Skin epidermis (tissue), 12 donors: ENCODE data around the gene ZC3H13.

Experiments used
- H3K27ac ChIP-seq, 21 experiments: fragments of 200-600 bp; sonication (generic) in 11 of 21; one replicate each; pipeline ENCODE4 v1.5.0; 2020; ENCODE audit warnings: mild to moderate bottlenecking in 3 of 21, inconsistent platforms in 2 of 21, moderate library complexity in 2 of 21
- H3K4me3 ChIP-seq, 7 experiments: fragments of 200-600 bp; sonication (generic) in 2 of 7; one replicate each; pipeline ENCODE4 v1.5.0; 2020; ENCODE audit warnings: inconsistent platforms in 2 of 7, mild to moderate bottlenecking in 2 of 7, moderate library complexity in 1 of 7

The ZC3H13 gene

DNA sequence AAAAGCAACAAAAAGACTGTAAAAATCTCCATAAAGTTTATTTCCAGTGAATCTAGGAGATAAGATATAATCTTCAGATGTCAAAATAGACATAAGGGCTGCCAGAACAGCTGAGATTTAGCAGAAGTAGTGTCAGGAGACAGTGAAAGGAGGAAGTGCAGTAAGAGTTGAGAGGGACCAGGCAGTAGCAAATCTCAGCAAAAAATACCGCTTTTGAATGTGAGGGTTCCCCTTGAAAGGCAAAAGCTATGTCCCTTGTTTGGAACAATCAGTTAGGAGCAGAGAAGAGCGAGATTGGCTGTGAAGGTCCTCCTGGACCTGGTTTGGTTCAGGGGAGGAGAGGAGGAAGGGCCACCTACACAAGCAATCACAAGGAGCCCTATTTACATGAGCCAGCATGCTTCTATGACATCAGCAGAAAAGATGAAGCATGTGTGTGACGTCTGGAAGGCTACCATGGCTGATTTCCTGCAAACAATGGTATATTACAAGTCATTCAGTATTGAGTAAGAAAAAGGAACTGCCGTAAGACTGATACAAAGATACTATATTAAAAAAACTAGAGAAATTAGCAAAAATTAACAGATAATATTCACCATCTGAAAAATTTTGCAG is 102.1 kb downstream of the ZC3H13 start:
- peak overlapping the region in 4 of 21 experiments; percentile 12 to 52 (median 33) for H3K27ac ChIP-seq

DNA sequence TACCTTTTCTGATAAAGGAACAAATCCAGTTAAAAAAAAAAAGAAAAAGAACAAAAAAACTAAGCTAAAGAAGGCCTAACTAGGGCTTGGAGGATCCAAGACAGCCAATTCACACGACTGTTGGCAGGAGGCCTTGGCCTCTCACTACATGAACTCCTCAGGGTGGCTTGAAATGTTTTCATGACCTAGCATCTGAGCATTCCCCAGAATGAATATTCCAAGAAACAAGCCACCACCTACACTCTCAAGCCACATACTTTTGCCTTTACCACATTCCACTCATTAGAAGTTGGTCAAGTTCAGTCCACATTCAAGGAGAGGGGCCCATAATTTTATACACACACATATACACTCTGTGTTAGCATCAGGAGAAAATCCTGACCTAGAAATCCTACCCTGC is 103.4 kb downstream of the ZC3H13 start:
- Histone ChIP-seq H3K27ac (no peak overlapping the region), H3K4me3 (no peak overlapping the region)

More for the DNA sequence above, 102.1 kb downstream of the ZC3H13 start:
- H3K4me3 ChIP-seq: no peak overlapping the region

DNA sequence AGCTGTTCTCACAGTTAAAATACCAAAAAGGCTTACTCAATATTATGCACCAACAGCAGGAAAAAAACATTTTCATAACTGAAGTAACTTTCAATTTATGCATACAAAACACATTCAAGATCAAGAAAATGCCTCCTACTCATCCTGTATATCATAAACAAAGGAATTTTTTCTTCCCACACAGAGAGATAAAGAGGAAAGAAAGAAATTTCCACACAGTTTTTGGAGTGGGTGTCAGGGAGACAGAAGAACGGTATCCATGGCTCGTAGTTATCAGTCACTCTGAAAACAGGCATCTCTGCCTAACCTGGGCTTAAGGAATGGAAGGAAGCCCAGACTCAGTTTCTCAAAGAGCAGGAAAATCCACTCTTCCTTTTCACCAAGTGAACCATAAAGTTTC is 108.6 kb downstream of the ZC3H13 start:
- H3K4me3 ChIP-seq: no peak overlapping the region

GRCh38 chr13:45943120-45943519 is 109.4 kb downstream of the ZC3H13 start:
- Histone ChIP-seq H3K4me3 (no peak overlapping the region), H3K27ac (no peak overlapping the region)

More for the DNA sequence above, 108.6 kb downstream of the ZC3H13 start:
- H3K27ac ChIP-seq: no peak overlapping the region

DNA sequence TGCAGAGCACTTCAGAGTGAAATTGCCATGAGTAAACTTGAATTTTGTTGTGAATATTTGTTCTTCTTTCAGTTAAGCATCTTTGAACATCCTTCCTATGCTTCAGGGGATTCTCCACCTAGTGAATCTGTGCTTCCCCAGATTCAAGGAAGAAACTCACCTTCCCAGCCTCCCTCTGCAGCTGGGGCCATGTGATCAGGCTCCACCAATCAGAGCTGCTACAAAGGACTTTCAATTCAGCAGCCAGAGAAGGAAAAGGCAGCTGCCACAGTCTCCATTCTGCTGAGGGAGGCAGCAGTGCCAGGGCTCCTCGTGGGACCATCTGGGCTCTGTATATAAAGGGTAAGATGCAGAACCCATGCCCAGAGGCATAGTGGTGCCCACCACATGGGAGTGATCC is 111.3 kb downstream of the ZC3H13 start:
- no peak overlapping the region for H3K27ac ChIP-seq
- H3K4me3 ChIP-seq: no peak overlapping the region

DNA sequence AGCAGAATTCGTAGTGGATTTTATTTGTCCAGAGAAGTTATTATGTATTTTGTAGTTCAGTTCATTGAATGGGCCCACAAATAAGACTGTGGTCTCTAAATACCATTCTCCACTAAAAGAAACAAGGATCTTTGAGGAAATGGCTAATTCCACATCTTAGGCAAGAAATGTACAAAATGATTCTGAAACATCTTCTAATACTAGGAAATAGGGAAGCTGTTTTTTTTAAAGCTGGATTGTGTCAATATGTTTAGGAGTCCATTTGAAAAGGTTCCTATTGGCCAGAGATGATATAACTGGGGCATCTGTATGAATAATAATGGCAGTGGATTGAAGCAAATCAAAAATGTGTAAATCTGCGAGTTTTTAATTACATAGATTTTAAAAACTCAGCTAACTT is 112.5 kb downstream of the ZC3H13 start:
- H3K27ac ChIP-seq: no peak overlapping the region
- no peak overlapping the region for H3K4me3 ChIP-seq

DNA sequence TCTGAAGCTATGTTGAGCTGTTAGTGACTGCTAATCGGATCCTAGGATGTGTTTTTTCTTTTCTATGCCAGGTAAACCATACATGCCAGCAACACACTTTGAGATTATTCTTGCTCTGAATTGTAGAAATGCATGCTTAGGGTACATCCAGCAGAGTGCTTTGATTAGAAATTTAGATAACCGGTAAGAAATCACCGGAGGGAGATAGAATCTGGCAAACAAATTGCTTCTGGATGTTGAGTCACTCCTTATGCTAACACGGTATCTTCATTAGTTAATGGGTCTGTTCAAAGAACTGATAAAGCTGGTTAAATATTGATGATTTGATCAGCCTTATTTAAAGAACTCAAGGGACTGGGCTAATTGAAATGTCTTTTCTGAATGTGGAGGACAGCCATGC is 115.9 kb downstream of the ZC3H13 start:
- no peak overlapping the region for H3K4me3 ChIP-seq

GRCh38 chr13:45934283-45934682 is 118.3 kb downstream of the ZC3H13 start:
- no peak overlapping the region for H3K27ac ChIP-seq
- no peak overlapping the region for H3K4me3 ChIP-seq

More for the DNA sequence above, 115.9 kb downstream of the ZC3H13 start:
- H3K27ac ChIP-seq: no peak overlapping the region

- Histone ChIP-seq H3K27ac (no peak overlapping the region), H3K4me3 (no peak overlapping the region)
These were observed 119.2 kb downstream of the ZC3H13 start for GRCh38 chr13:45933203-45933908.

- Histone ChIP-seq H3K4me3 (no peak overlapping the region), H3K27ac (no peak overlapping the region)
These were observed 119.9 kb downstream of the ZC3H13 start for GRCh38 chr13:45932676-45933075.

DNA sequence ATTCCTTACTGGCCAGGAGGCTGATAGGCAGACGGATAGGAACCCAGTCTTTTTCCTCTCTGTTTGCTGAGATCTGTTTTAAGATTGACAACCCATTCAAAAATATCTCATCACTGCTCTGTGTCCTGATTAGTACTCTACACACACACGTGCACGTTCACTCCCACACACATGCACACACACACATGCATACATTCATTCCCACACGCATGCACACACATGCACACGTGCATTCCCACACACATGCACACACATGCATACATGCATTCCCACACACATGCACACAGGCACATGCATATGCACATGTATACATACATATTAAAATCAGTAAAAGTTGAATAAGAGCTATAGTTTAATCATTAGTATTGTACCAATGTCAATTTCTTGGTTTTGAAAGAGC is 120.4 kb downstream of the ZC3H13 start:
- Histone ChIP-seq H3K27ac (no peak overlapping the region), H3K4me3 (no peak overlapping the region)

DNA sequence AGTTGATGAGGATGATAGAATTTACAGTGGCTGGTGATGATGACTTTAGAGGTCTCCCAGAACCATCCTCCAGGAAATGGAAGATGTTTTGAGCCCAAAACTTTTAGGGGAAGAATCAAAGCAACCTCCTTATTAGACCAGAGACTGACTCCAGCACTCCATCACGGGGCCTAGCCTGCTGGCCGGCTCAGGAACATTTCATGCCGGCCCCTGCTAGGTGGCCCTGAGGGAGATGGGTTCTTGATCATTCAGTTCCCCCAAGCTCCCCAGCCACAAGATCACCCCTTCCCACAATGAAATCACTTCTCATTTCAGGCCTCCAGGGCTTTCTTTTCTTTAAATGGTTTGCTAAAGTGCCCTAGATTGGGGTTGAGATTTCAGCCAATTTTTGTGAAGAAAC is 121.3 kb downstream of the ZC3H13 start:
- no peak overlapping the region for H3K27ac ChIP-seq

DNA sequence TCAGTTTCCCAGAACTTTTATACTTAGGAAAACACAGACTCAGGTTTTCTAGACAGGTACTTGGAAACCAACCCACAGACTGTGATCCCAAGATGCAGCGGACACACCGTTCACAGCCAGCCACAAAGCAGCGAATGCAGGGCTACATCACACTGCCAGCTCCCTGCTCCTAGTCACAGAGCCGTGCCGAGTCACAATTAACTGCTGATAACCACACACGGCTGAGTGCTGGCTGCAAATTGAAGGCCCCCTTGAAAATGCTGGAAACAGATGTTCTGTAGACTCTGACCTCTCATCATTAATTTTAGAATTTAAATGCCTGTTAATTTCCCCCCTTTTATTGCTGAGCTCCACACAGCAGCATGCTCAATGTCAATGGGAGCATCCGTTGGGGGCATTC is 122.4 kb downstream of the ZC3H13 start:
- Histone ChIP-seq H3K4me3 (no peak overlapping the region), H3K27ac (no peak overlapping the region)

More for the DNA sequence above, 121.3 kb downstream of the ZC3H13 start:
- H3K4me3 ChIP-seq: no peak overlapping the region

DNA sequence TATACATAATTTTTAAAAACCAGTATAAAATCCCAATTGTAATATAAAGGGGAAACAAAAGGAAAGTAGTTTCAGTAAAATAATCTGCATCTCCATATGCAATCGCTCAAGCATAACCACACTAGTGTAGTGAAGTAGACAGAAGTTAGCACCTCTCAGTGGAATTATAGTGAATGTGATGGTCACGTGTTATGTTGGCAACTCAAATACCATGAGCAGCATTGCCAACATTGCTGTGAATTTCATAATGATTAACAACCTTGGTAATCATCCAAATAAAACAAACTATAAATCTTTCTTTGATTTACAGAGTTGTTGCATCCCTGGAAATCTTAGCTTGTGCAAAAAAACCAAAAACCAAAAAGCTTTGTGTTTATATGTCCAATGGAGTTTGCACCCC is 123.7 kb downstream of the ZC3H13 start:
- Histone ChIP-seq H3K4me3 (no peak overlapping the region), H3K27ac (no peak overlapping the region)

DNA sequence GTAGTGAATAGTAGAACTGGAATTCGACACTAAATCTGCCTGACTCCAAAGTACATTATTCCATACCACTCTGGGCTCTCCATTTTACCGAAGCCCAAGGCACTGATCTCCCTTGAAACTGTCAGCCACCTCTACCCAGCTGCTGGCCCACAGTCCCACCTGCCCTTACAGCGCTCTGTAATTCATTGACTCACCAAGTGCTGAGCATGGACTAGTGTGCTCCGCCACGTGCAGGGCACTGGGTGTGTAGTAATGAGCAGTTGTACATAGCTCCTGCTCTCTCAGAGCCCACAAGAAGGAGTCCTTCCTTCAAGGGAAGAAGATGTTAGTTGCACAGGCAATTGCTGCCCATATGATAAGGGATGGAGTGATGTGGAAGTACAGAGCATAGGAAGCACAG is 124.4 kb downstream of the ZC3H13 start:
- no peak overlapping the region for H3K4me3 ChIP-seq

DNA sequence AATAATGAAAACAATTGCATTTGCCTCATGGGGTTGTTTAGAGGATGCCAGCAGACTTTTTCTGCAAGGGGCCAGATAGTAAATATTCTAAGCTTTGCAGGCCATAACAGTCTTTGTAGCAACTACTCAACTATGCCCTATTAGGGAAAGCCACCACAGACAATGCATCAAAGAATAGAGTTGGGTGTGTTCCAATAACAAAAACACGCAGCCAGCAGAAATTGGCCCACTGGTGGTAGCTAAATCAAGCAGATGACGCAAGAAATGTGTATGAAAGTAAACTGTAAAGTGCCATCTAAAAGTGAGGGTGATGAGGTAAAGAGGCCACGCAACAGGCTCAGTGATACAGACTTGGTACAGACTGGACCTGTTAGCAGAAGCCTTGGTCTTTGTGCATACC is 125.8 kb downstream of the ZC3H13 start:
- no peak overlapping the region for H3K27ac ChIP-seq
- H3K4me3 ChIP-seq: no peak overlapping the region

More for the DNA sequence above, 124.4 kb downstream of the ZC3H13 start:
- no peak overlapping the region for H3K27ac ChIP-seq

GRCh38 chr13:45925151-45925550 is 127.4 kb downstream of the ZC3H13 start:
- Histone ChIP-seq H3K4me3 (no peak overlapping the region), H3K27ac (no peak overlapping the region)

GRCh38 chr13:45921162-45921736 is 131.3 kb downstream of the ZC3H13 start:
- H3K27ac ChIP-seq: no peak overlapping the region
- no peak overlapping the region for H3K4me3 ChIP-seq

DNA sequence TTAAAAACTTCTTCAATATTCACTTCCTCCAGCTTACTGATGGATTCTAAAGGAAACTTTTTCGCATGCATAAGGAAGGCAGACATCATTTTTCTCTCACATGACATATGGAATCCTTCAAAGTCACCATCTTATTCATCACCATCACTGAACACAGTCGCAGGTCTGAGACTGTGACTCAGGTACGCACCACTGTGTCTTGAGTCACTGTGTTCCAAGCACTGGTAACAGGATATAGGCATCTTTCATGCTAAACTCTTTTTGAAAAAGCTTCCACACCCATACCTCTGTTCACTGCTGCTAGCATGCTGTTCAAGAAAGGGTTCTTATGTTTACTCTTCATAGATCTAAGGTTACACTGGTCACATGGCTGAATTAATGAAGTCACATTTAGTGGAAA is 133.9 kb downstream of the ZC3H13 start:
- Histone ChIP-seq H3K27ac (no peak overlapping the region), H3K4me3 (no peak overlapping the region)

DNA sequence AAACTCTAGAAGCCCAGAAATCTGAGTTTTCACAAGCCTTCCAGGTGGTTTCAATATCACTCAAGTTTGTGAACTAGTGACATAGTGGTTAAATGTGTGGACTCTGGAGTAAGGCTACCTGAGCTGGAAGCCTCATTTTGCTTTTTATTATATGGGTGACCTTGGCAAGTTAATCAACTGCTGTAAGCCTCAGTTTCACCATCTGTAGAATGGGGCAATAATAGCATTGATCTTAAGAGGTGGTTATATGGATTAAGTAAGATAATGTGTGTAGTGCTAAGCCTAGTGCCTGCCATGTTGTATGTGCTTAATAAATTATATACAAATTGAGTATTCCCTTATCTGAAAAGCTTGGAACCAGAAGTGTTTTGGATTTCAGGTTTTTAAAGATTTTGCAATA is 135.5 kb downstream of the ZC3H13 start:
- H3K27ac ChIP-seq: no peak overlapping the region
- H3K4me3 ChIP-seq: no peak overlapping the region

GRCh38 chr13:45915686-45916439 is 136.7 kb downstream of the ZC3H13 start:
- Histone ChIP-seq H3K27ac (no peak overlapping the region), H3K4me3 (no peak overlapping the region)
